ENCODE measurements around the gene ACR.

ACR gene

DNA sequence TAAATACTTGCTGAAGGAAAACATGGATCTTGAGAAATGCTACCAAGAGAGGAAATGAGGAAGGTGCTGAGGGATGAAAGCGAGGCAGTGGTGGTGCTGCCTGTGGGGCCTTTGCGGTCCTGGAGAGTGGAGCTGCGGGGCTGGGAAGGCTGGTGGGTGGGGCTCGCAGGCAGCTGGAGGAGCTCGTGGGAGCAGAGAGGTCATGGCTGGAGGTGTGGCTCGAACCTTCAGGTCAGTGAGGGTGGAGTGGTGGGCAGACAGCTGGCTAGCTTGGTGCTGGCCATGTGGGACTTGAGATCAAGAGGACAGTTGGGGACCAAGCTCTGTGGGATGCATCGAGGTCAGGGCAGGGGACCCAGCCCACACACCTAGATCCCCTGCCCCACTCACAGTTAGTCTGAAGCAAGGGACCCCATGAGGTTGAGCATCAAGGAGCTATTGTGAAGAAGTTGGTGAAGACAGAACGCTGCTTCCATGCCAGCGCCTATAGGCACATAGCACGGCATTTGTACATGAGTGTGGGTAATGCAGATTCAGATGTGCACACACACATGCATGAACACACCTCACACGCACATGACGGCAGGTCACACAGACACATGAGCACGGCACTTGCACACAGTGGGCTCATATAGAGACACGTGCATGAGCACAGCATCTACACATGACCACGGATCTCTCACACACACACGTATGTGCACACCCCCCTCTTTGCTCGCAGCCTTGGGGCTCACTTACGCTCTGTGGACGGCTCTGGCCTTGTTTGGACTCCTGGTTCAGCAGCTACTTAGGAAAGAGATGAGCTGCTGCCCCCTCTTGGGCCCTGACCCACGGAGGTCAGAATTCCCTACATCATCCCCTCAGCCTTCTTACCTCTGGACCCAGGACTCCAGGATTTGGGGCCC, 34.9 kb upstream of the ACR start:
- DNase-seq: no peak

DNA sequence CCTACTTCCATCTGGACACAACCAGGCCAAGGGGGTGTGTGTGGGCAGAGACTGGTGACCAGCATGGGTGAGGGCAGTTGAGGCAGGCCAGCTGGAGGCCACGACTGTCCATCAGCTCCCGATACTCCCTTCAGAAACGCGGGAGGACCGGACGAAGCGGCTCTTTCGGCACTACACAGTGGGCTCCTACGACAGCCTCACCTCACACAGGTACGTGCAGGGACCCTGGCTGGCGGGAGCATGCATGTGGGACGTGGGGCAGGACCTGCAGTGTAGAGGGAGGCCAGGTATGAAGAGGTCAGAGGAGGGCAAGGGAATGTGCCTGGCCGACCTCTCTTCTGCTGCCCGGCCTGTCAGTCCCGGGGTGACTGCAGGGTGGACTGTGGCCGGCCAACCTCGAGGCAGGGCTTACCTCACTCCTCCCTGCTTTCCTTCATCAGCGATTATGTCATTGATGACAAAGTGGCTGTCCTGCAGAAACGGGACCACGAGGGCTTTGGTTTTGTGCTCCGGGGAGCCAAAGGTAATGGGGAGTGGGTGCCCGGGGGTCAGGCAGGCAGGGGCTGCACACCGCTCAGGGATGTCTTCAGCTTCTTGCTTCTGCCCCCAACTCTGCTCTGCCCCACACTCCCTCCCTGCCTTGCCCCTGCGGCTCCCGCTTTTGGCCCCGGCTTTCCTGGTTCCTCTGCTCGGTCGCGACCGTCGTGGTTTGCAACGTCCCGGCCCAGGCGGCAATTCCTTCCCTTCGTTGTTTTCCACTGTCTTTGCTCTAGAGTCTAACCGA, 34.1 kb upstream of the ACR start:
- DNase-seq: no peak

DNA sequence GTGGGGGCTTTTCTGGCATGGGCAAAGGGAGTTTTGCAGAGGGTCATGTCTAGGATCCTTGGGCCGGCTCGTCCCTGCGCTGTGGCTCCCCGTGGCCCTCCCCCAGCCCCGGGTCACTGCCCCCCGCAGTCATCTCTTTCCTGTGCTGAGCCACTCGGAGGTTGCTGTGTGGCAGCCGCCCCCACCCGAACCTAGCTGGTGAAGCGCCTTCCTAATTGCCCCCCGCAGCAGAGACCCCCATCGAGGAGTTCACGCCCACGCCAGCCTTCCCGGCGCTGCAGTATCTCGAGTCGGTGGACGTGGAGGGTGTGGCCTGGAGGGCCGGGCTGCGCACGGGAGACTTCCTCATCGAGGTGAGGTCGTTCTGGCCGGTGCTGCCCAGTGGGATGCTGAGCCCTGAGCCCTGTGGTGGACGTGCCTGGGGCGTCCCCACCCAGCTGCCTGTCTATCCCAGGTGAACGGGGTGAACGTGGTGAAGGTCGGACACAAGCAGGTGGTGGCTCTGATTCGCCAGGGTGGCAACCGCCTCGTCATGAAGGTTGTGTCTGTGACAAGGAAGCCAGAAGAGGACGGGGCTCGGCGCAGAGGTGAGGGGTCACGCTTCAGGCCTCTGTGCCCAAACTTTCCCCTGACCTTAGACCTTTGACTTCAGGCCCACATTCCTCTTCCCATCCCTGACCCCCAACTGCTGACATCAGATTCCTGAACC, 33.3 kb upstream of the ACR start:
- no peak for DNase-seq

DNA sequence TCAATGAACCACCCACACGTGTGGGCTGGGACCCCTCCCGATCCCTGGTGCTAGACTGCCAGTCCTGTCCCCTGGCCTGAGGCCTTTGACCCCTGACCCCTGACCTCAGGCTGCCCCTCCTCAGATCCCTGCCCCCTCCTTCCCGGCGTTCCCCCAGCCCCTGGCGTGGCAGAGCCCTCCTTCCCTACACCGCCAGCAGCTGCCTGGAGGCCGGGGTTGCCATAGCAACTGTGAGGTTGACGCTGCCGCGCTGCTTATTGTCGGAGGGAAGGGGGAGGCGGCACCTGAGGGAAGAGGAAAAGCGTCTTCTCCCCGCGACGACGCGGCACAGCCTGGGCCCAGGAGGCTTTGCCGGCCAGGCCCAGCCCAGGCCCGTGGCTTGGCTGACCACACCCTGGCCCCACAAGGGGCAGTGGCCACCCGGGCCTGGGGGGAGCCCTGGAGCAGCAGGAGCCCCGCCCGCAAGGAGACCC, 32.7 kb upstream of the ACR start:
- no peak for DNase-seq

DNA sequence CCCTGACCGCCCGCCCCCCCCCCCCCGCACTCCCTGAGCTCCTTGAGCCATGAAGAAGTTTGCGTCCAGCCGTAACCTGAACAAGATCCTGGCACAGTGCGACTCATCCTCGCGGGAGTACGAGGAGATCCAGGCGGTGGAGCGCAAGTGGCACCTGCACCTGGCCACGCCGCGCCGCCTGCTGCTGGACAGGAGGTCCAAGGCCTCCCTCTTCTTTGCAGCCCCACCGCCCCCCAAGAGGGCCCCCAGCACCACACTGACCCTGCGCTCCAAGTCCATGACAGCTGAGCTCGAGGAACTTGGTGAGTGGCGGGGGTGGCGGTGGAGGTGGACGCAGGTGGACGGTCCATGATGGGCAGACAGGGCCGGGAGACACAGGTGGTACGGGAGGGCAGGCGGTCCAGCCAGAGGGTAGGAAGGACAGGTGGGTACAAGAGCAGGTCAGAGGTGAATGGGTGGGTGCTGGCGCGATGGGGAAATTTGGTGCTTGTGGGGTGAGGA, 32.1 kb upstream of the ACR start:
- DNase-seq: no peak

DNA sequence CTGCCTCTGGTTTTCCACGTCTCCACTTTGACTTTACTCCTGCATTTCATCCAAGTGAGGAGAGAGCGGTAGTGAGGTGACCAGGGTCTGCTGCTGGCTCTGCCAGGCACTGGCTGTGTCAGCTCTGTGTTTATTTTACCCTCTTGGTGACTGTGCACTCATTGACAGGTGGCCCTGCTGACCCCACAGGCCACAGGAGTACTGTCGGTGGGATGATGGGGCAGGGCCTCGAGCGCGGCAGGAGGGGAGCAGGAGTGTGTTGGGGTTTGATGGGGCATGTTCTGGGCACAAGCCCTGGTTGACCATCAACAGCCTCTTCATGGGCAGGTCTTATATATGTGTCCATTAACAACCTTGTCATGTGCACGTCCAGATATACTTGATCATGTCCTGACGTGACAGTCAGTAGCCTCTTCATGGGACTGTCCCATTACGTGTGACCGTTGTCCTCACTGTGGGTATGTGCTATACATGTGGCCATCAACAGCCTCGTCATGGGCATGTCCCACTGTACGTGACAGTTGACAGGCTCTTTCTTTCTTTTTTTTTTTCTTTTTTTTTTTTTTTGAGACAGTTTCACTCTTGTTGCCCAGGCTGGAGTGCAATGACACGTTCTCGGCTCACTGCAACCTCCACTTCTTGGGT, 31.4 kb upstream of the ACR start:
- no peak for DNase-seq

DNA sequence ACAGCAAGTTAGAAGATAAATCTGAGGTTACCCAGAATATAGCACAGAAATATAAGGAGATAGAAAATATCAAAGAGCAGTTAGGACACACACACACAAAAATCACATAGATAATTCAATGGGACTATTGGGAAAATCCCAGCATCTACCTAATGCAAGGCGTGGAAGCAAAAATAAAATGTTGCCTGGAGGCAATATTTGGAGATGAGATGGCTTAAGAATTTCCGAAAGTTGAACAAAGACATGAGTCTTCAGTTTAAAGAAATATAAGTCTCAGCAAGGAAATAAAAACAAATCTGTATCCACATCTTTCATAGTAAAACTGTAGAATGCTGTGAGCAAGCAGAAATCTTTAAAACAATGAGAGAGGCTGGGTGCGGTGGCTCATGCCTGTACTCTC, 29.5 kb upstream of the ACR start:
- no peak for DNase-seq

DNA sequence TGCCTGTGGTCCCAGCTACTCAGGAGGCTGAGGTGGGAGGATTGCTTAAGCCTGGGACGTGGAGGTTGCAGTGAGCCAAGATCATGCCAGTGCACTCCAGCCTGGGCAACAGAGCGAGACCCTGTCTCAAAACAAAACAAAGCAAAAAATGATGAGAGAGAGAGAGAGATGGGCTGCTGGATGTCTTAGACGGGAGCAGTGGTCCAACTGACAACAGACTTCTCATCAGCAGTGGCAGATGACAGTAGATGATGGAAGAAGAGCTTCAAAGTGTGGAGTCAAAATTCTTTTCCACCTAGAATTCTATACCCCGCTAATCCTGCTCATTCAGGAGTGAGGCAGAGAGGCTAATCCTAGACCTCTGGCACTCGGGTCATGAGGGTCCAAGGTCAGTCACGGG, 29.0 kb upstream of the ACR start:
- no peak for DNase-seq

DNA sequence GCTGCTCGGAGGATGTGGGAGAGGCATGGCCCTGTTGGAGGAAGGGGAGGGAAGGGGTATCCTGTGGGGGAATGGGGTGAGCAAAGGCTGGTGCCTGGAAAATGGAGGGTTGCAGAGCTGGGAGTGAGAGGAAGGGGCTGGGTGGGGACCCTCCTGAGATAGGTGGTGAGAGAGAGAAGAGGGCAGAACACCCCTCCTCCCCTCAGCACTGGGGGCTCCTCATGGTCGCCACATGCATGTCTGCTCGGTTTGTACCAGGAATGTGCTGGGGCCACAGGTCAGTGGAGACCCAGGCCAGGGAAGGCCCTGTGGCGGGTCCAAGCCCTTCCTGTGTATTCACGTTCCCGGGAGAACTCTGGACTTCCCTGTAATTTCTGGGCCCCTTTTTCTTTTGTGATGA, 27.8 kb upstream of the ACR start:
- no peak for DNase-seq

DNA sequence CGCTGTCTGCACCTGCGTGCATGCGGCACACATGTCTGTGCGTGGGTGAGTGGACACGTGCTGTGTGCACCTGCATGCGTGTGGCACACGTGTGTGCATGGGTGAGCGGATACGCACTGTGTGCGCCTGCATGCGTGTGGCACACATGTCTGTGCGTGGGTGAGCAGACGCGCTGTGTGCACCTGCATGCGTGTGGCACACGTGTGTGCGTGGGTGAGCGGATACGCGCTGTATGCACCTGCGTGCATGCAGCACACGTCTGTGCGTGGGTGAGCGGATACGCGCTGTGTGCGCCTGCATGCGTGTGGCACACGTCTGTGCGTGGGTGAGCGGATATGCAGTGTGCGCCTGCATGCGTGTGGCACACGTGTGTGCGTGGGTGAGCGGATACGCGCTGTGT, 27.1 kb upstream of the ACR start:
- no peak for DNase-seq

DNA sequence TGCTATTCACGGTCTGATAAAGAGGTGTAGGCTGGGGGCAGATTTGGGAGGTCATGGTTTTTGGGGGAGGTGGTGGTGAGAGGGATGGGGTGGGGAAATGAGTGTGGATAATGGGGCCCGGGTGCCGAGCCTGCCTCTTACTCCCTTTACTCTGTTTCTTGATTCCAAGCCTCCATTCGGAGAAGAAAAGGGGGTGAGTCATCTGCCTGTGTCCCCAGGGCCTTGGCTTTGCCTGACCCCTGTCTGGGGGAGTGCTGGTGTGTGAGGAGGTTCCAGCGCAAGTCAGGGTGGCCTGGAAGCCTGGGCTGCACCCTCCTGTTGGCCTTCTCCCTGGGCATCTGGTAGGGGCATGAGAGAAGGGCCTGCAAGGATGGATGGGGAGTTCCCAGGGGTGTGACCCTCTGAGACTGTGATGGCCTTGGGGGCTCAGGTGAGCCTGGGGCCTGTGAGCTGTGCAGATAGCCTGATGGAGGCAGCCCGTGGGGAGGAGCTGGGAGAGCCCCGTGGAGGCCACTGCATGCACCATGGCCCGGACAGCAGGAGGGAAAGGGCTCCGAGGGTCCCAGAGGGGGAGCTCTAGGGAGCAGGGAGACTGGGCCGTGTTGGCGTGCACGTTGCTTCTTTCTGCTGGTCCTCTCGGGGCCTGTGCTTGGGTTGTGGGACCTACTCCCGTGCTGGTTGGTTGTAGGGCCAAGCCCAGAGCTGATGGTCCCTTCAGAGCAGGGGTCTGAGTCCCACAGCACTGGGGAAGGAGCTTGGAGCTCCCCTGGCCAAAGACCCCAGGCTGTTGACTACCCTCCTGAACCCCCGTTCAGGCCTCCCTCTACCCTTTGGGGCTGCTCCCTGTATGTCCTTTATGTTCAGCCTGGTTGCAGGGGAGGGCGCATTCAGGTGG, 26.3 kb upstream of the ACR start:
- no peak for DNase-seq

DNA sequence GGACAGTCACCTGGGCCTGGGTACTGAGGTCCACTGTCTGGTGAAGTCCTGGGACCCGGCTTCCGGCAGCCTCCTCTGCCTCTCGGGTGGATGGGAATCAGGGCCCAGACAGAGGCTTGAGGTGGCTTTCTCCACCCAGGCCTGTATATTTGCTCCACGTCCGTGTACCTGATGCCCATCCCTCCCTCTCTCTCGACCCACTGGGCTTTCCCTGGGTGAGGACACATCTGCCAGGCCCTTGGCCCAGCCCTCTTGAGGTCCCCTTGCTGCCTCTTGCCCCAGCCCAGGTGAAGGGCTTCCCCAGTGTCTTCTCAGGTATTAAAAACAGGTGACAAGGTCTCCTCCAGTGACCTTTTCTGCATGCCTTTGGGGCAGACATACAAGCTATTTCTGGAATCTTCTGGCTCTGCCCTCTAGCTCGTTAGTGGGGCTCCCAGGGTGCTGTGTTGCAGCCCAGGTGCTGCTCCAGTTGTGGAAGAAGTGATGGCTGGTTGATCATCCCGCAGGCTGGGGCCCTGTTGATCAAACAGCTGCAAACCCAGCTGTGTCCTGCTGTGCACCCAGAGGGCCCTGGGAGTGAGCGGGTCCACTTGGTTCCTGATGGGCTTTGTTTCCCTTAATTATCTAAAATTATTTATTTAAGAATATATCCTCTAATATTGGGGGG, 25.5 kb upstream of the ACR start:
- DNase-seq: no peak

DNA sequence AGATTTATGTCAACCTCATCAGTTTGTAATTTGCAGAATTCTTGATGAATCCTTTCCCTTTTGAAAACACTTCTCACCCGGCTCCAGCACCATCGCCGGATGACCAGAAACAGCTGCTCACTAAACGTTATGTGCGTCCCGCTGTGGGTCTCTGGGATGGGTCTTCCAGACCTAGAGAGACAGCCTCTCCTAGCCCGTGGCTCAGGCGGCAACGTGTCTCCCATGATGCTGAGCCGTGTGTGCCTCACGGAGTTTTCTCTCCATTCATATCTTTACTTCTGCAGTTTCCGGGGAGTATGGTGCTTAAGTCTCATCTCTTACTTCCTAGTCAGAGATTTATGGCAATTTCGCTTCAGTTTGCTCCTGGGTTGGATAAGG, 25.0 kb upstream of the ACR start:
- DNase-seq: no peak

DNA sequence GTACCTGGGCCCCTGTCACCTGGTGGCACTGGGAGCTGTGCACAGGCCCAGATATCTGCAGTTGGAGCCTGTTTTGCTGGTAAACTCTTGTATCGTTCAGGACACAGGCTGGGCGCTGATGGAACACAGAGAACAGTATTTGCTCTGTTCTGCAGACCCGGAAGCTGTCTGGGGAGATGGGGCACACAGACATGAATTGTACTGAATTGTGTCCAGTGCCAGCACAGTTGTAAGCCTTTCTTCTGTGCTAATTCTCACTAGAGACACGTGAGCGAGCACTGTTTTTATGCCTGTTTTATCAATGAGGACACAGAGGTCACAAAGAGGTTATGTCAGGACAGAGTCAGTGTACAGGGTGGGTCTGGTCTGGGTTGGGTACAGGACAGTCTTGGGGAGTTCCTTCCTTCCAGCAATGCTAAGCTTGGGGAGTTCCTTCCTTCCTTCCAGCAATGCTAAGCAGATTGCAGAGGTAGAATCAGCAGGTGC, 24.4 kb upstream of the ACR start:
- DNase-seq: no peak

DNA sequence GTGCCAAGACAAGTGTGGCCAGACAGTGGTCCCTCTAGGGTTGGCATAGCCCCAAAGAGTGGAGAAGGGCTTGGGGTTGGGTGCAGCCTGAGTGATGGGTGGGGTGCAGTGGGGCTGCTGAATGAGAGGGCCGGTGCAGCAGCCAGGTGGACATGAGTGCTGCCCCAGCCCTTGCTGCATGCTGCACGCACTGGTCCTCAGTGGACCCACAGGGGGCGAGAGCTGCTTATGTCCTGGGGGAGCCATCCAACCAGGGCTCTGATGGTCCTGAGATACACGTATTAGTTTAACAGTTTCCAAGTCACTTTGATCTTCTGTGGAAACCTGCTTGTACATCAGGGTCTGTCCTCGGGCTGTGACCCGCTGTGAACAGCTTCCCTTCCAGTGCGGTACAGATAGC, 23.9 kb upstream of the ACR start:
- DNase-seq: no peak

DNA sequence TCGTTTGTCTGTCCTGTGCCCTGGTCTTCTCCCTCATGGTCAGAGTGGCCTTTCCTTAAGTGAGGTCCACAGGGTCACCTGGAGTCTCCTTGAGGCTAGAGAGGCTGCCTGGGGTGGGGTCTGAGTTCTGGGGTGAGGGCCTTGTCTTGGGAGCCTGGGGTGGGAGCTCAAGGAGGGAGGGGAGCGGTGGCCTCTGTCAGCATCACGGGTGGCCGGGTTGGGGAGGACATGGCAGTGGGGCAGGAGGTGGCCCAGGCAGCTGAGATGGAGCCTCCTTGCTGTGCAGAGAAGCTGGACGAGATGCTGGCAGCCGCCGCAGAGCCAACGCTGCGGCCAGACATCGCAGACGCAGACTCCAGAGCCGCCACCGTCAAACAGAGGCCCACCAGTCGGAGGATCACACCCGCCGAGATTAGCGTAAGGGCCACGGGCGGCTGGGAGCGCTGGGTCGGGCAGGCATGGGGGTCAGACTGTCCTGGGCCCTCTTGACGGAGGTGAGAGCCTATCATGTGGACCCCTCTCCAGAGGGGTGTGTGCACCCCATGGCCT, 23.3 kb upstream of the ACR start:
- DNase-seq: no peak

DNA sequence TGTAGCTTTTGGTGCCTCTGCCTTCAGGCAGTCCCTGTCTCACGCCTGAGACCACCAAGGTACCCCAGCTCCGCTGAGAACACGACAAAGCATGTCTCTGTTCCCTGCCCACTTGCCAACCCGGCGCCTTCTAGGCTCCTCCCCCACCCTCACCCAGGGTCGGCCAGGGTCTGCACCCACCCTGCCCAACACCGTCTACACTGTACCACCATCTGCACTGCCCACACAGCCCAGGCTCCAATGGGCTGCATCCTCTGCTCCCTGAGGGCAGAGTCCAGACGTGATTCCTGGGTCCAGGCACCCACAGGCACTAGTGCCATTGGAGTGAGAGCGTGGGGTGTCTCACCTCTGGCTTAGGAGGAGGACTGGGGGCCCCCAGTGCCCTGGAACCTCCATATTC, 22.8 kb upstream of the ACR start:
- no peak for DNase-seq

DNA sequence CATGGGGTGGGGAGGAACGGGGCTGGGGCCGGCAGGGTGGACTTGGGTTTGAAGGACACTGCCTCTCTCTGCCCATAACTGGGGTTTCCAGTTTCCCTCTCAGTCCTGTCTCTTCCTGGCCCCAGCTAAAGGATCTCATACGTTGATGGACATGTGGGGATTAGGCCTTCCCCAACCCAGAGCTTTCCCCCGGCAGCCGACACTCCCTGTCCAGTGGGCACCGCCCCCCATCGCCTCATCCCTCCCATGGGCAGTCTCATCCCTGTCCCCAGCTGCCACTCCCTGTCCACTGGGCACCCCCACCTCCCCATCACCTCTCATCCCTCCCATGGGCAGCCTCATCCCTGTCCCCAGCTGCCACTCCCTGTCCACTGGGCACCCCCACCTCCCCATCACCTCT, 22.2 kb upstream of the ACR start:
- no peak for DNase-seq

DNA sequence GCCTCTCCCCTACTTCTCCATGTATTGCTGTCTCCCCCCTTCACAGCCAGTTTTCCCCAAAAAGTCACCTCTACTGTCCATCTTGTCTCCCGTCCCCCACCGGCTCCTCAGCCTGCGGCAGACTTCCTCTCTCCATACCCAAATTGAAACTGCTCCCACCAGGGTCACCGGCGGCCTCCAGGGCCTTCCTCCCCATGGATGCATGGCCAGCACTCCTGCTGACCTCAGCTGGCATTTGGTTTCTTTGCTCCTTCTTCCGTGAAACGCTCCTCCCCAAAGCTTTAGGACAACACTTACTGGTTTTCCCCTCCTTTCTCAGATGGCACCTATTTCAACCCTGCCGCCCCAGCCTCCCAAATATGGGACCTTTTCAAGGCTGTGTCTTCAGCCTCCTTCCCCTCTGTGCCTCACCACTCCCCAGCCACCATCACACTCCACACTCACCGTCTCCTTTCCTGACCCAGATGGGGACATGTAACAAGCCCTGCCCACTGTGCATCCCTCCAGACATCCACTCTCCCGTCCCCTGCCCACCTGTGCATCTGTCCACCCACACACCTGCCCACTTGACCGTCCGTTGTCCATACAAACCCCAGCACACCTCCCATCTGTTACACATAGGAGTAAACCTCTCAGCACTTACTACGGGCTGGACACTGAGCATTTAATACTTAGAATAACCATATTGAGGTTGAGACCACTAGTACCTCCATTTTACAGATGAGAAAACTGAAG, 21.5 kb upstream of the ACR start:
- DNase-seq: no peak

All from inflammatory macrophage treated with lipopolysaccharide for 1 hour (primary cell).